A673 (cell line): ENCODE data around the gene MCIDAS. TPM values are rescaled to one million over a fixed set of nuclear protein-coding genes. Genes with fewer than 3 reads are reported as not detected.

ENCODE experiments used
- BruUV-seq: library from RNA; stranded (reverse); fragments of 400-500 nt; replicated peaks from 2 replicates; lab custom pipeline; 2021; lab: Mats Ljungman, UMichigan
- CTCF ChIA-PET: fragments of 300-600 bp; sonication (Branson Sonifier 250); formaldehyde crosslinking; loops from one replicate; lab custom pipeline; 2022; ENCODE audit warnings: antibody characterized with exemption; lab: Charles Lee
- POLR2A ChIA-PET: fragments of 300-600 bp; sonication (Branson Sonifier 250); formaldehyde crosslinking; loops from one replicate; lab custom pipeline; 2022; ENCODE audit warnings: antibody characterized with exemption; ENCODE audit not compliant: low non-redundant PET; lab: Charles Lee
- DNase-seq: peaks from one replicate; pipeline ENCODE4 v3.0.0-alpha.2; 2015; ENCODE audit warnings: low spot score
- H3K27ac ChIP-seq: fragments of 200-600 bp; sonication (generic); 2 replicates; pipeline ENCODE4 v1.5.1; 2016; ENCODE audit warnings: mixed run types, low read depth, mild to moderate bottlenecking, mixed read lengths, antibody characterized with exemption, low read length; ENCODE audit not compliant: poor library complexity, severe bottlenecking
- H3K27me3 ChIP-seq: fragments of 200-600 bp; sonication (generic); replicated peaks from 2 replicates; pipeline ENCODE4 v1.6.1; 2017; ENCODE audit warnings: mixed run types, low read depth, mild to moderate bottlenecking, mixed read lengths, antibody characterized with exemption, low read length; ENCODE audit not compliant: insufficient read depth, poor library complexity
- H3K36me3 ChIP-seq: fragments of 200-600 bp; sonication (generic); 2 replicates; pipeline ENCODE4 v1.6.1; 2016; ENCODE audit warnings: mixed run types, mild to moderate bottlenecking, mixed read lengths, antibody characterized with exemption, low read length; ENCODE audit not compliant: insufficient read depth, poor library complexity, severe bottlenecking
- H3K4me1 ChIP-seq: fragments of 200-600 bp; sonication (generic); 2 replicates; pipeline ENCODE4 v1.6.1; 2017; ENCODE audit warnings: mixed run types, mild to moderate bottlenecking, mixed read lengths, antibody characterized with exemption, low read length; ENCODE audit not compliant: insufficient read depth, poor library complexity, severe bottlenecking
- H3K4me3 ChIP-seq: fragments of 200-600 bp; sonication (generic); 2 replicates; pipeline ENCODE4 v1.5.1; 2016; ENCODE audit warnings: low read depth, mixed run types, mild to moderate bottlenecking, mixed read lengths, low read length; ENCODE audit not compliant: poor library complexity, severe bottlenecking
- H3K9me3 ChIP-seq: fragments of 200-600 bp; sonication (generic); 2 replicates; pipeline ENCODE4 v1.6.1; 2016; ENCODE audit warnings: mixed run types, low read depth, mild to moderate bottlenecking, mixed read lengths, antibody characterized with exemption, low read length; ENCODE audit not compliant: poor library complexity, severe bottlenecking
- EZH2 ChIP-seq: fragments of 200-600 bp; sonication (generic); IDR thresholded peaks from 2 replicates; pipeline ENCODE4 v1.6.1; 2017; ENCODE audit warnings: borderline replicate concordance, low read depth, mild to moderate bottlenecking, mixed read lengths, antibody characterized with exemption, low read length; ENCODE audit not compliant: poor library complexity, severe bottlenecking
- intact Hi-C: fragments of 100-400 bp; cut with micrococcal nuclease; formaldehyde crosslinking; loops from one replicate; pipeline ENCODE4 v1.10.0; 2022; ENCODE audit not compliant: unreplicated experiment
- total RNA-seq: library from RNA; stranded (reverse); gene quantifications from 2 replicates; pipeline ENCODE4 v1.2.3, GENCODE V29; 2021
- TF ChIP-seq, protein P1 (sequence below): fragments of 300-800, 200-600 bp; sonication (generic); conservative IDR thresholded peaks from 2 replicates; pipeline ENCODE4 v1.5.1; 2017; ENCODE audit warnings: low read depth, mild to moderate bottlenecking, antibody characterized with exemption, low read length, moderate library complexity, mixed read lengths

The MCIDAS gene
- total RNA-seq, 1 experiment from 2014 or later = 0.47 TPM

DNA sequence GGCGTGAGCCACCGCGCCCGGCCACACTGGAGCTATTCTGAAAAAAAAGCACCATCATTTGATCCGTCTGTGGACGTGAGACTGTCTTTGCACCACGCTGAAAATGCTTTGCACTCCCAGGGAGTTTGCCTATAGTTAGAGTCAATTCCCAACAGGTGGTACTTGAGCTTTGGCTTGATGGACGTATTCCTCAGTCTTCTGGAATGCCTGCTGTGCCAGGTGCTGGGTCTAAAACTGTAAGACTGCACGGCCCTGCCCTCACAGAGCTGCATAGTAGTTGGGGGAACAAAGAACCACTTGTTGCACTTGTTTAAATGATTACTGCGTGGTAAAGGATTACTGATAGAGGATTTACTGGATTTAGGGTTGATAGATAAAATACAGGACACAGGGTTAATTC, 9.7 kb upstream of the MCIDAS start:
- no TSS peak for BruUV-seq
- DNase-seq = no peak
- ChIA-PET CTCF (no interaction called here), POLR2A (no interaction called here)
- intact Hi-C loops = no loop called here
- TF ChIP-seq, protein P1, sequence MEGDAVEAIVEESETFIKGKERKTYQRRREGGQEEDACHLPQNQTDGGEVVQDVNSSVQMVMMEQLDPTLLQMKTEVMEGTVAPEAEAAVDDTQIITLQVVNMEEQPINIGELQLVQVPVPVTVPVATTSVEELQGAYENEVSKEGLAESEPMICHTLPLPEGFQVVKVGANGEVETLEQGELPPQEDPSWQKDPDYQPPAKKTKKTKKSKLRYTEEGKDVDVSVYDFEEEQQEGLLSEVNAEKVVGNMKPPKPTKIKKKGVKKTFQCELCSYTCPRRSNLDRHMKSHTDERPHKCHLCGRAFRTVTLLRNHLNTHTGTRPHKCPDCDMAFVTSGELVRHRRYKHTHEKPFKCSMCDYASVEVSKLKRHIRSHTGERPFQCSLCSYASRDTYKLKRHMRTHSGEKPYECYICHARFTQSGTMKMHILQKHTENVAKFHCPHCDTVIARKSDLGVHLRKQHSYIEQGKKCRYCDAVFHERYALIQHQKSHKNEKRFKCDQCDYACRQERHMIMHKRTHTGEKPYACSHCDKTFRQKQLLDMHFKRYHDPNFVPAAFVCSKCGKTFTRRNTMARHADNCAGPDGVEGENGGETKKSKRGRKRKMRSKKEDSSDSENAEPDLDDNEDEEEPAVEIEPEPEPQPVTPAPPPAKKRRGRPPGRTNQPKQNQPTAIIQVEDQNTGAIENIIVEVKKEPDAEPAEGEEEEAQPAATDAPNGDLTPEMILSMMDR = no peak
- no peak for TF ChIP-seq EZH2
- no peak overlapping the region for H3K4me3 ChIP-seq
- H3K4me1 ChIP-seq = peaks cover 12% of the 10 kb centered on the region
- H3K27me3 ChIP-seq = peaks cover 6% of the 10 kb centered on the region
- H3K27ac ChIP-seq = no peak overlapping the region
- no peaks in the 10 kb centered on the region for H3K36me3 ChIP-seq
- H3K9me3 ChIP-seq = no peaks in the 10 kb centered on the region

GRCh38 chr5:55234121-55234700, 7.1 kb upstream of the MCIDAS start:
- BruUV-seq = no TSS peak
- H3K36me3 ChIP-seq = no peaks in the 10 kb centered on the region
- TF ChIP-seq EZH2 = no peak
- TF ChIP-seq, protein P1 = no peak
- no peaks in the 10 kb centered on the region for H3K9me3 ChIP-seq
- POLR2A ChIA-PET = interaction anchor here (0.7 to 1.0 kb wide), 2 partner anchors 74 to 1675 kb away, joined by 3 to 4 read pairs; partner anchors contain the start of genes DHX29 and MTREX
- intact Hi-C loops = no loop called here
- no peak overlapping the region for H3K27ac ChIP-seq
- CTCF ChIA-PET = no interaction called here
- peaks cover 19% of the 10 kb centered on the region for H3K27me3 ChIP-seq
- peak; percentile 49 for DNase-seq
- H3K4me3 ChIP-seq = peak overlapping the region; percentile 64
- H3K4me1 ChIP-seq = peaks cover 18% of the 10 kb centered on the region

DNA sequence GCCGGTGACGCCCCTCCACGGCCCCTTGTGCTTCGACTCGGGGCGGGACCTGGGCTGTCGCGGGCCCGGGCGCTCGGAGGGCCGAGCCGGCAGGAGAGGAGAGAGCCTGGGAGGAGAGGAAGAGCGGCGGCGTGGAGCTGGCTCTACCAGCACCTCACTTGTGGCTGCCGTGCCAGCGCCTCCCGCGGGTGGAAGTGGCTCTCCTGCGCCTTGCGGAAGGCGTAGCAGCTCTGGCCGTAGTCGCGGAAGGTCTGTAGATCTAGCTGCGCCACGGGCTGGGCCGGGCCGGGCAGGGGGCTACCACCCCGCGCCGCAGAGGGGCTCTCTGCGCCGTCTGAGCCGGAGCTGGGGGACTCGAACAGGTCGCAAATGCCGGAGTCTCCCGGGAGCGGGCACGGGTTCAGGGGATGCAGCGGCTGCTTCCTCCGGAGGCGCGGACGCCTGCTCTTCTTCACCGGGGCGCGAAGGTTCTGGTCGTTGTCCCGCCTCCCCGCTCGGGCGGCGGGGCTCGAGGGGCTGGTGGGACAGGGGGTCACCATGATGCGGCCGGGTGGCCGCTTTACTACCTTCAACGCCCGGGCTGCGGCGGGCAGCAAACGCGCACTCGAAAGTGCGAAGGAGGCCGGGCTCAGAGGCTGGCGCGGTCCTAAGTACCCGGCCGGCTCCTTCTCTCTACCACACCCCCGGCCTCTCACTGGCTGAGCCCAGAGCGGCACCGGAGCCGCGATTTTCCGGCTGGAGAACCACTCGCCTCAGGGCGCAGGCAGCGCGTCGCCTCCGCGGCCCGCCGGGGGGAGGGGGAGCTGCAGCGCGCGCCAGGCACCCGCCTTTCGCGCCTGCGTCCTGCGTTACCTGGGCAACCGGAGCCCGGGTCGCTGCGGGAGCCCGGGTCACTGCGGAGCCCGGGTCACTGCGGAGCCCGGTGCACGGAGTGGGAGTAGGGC, 6.1 kb upstream of the MCIDAS start, which contains the start of gene CCNO:
TSS of gene CCNO (minus strand) at position 624 of the 944 bp plus-strand sequence. CDS start at position 539, 85 bp downstream.
- Histone ChIP-seq H3K4me1 (peaks cover 18% of the 10 kb centered on the region), H3K36me3 (no peaks in the 10 kb centered on the region), H3K4me3 (peak within 1 kb of the TSS; percentile 64), H3K27ac (peak within 1 kb of the TSS; percentile 35), H3K9me3 (no peaks in the 10 kb centered on the region), H3K27me3 (peaks cover 22% of the 10 kb centered on the region)
- DNase-seq = peak; percentile 95
- ChIA-PET CTCF (interaction anchor here (0.6 kb wide), 1 partner anchor 49 kb away, joined by 3 read pairs; no protein-coding TSS in a partner anchor), POLR2A (interaction anchor here (0.7 kb wide), 1 partner anchor 1676 kb away, joined by 4 read pairs; no protein-coding TSS in a partner anchor)
- intact Hi-C loops = no loop called here
- TF ChIP-seq EZH2 = no peak
- TF ChIP-seq, protein P1 = peak; percentile 24; the same call in 1 of the 2 replicates
- BruUV-seq = no TSS peak
